ENCODE data around the gene HTRA3.

- TF ChIP-seq EZH2 (IDR thresholded peaks at IDR 0.05; ENCODE audit: borderline replicate concordance, low read depth, low read length, poor library complexity, severe bottlenecking) (no peak), CTCF (conservative IDR thresholded peaks at IDR 0.05; ENCODE audit: low read depth, low read length) (no peak)
Measured at GRCh38 chr4:8345053-8345945, 75.7 kb downstream of the HTRA3 start.
